HG02610 (cell line): ENCODE measurements around the gene YIPF1.
A peak's percentile ranks its signal among the peaks of the same experiment; 100 is the strongest.
"Not testable (repeated sequence)": the region's sequence is repeated elsewhere in the genome, so short reads cannot be mapped to it uniquely, and the experiment has no call there.

Source experiments
- ATAC-seq: cut with Tn5 transposase; IDR thresholded peaks from one replicate; pipeline ENCODE4 v1.9.1; 2021; ENCODE audit warnings: mild to moderate bottlenecking, moderate library complexity; ENCODE audit not compliant: unreplicated experiment

The YIPF1 gene

GRCh38 chr1:53842347-53842746 is 47.2 kb downstream of the YIPF1 start:
- no peak for ATAC-seq

- no peak for ATAC-seq
Measured at GRCh38 chr1:53838654-53838974, 51.0 kb downstream of the YIPF1 start.

GRCh38 chr1:53837924-53838653 is 51.5 kb downstream of the YIPF1 start, which contains the start of gene NDC1:
Gene NDC1, minus strand, starts transcription at chr1:53838296. Its CDS starts 35 bp downstream, at chr1:53838261.
- peak; percentile 88 for ATAC-seq

GRCh38 chr1:53837646-53837923 is 52.0 kb downstream of the YIPF1 start:
- ATAC-seq, result no peak

- no peak for ATAC-seq
Measured at GRCh38 chr1:53835491-53835890, 54.1 kb downstream of the YIPF1 start.

- ATAC-seq, result no peak
Measured at GRCh38 chr1:53834776-53835175, 54.8 kb downstream of the YIPF1 start.

GRCh38 chr1:53833393-53833792 is 56.2 kb downstream of the YIPF1 start:
- no peak for ATAC-seq

GRCh38 chr1:53826367-53826766 is 63.2 kb downstream of the YIPF1 start:
- ATAC-seq, result no peak

GRCh38 chr1:53825306-53825705 is 64.3 kb downstream of the YIPF1 start:
- no peak for ATAC-seq

- no peak for ATAC-seq
Measured at GRCh38 chr1:53822931-53823330, 66.7 kb downstream of the YIPF1 start.

GRCh38 chr1:53821380-53821779 is 68.2 kb downstream of the YIPF1 start:
- no peak for ATAC-seq

- no peak for ATAC-seq
Measured at GRCh38 chr1:53819387-53819786, 70.2 kb downstream of the YIPF1 start.

GRCh38 chr1:53816584-53816983 is 73.0 kb downstream of the YIPF1 start:
- not testable (repeated sequence) for ATAC-seq

GRCh38 chr1:53815484-53815883 is 74.1 kb downstream of the YIPF1 start:
- not testable (repeated sequence) for ATAC-seq

- no peak for ATAC-seq
Measured at GRCh38 chr1:53811414-53811851, 78.2 kb downstream of the YIPF1 start.

- ATAC-seq, result no peak
Measured at GRCh38 chr1:53810497-53810896, 79.1 kb downstream of the YIPF1 start.

- no peak for ATAC-seq
Measured at GRCh38 chr1:53810007-53810406, 79.6 kb downstream of the YIPF1 start.

- no peak for ATAC-seq
Measured at GRCh38 chr1:53807916-53808315, 81.7 kb downstream of the YIPF1 start.

- no peak for ATAC-seq
Measured at GRCh38 chr1:53804791-53805505, 84.6 kb downstream of the YIPF1 start.

GRCh38 chr1:53804181-53804580 is 85.4 kb downstream of the YIPF1 start:
- ATAC-seq, result no peak
